ENCODE results near the gene TAAR1.
"Not testable (repeated sequence)": the region's sequence is repeated elsewhere in the genome, so short reads cannot be mapped to it uniquely, and the experiment has no call there.

TAAR1 gene

GRCh38 chr6:132684272-132684671 is 25.3 kb upstream of the TAAR1 start:
- no peak overlapping the region for H3K9ac ChIP-seq (ENCODE audit: low read length)

GRCh38 chr6:132683543-132683942 is 24.6 kb upstream of the TAAR1 start:
- H3K4me3 ChIP-seq (ENCODE audit: low read length) = no peak overlapping the region
- H3K36me3 ChIP-seq (ENCODE audit: control insufficient read depth, insufficient read depth, low read length, severe bottlenecking) = no peaks in the 10 kb centered on the region
- H3K9ac ChIP-seq (ENCODE audit: low read length) = no peak overlapping the region
- H3K4me1 ChIP-seq (ENCODE audit: control insufficient read depth, insufficient read depth, low read length) = no peaks in the 10 kb centered on the region
- H3K9me3 ChIP-seq (ENCODE audit: control insufficient read depth, low read length) = no peaks in the 10 kb centered on the region
- H3K27me3 ChIP-seq (replicated peaks; ENCODE audit: control insufficient read depth, insufficient read depth, low read length) = no peaks in the 10 kb centered on the region
- DNase-seq (ENCODE audit: low read depth) = peak; percentile 58

More at GRCh38 chr6:132684272-132684671, 25.3 kb upstream of the TAAR1 start:
- no peak for DNase-seq (ENCODE audit: low read depth)
- no peaks in the 10 kb centered on the region for H3K9me3 ChIP-seq (ENCODE audit: control insufficient read depth, low read length)
- H3K4me3 ChIP-seq (ENCODE audit: low read length) = no peak overlapping the region
- H3K4me1 ChIP-seq (ENCODE audit: control insufficient read depth, insufficient read depth, low read length) = no peaks in the 10 kb centered on the region
- H3K36me3 ChIP-seq (ENCODE audit: control insufficient read depth, insufficient read depth, low read length, severe bottlenecking) = no peaks in the 10 kb centered on the region
- H3K27me3 ChIP-seq (replicated peaks; ENCODE audit: control insufficient read depth, insufficient read depth, low read length) = no peaks in the 10 kb centered on the region

- H3K36me3 ChIP-seq (ENCODE audit: control insufficient read depth, insufficient read depth, low read length, severe bottlenecking); H3K4me3 ChIP-seq (ENCODE audit: low read length); H3K27me3 ChIP-seq (replicated peaks; ENCODE audit: control insufficient read depth, insufficient read depth, low read length); H3K4me1 ChIP-seq (ENCODE audit: control insufficient read depth, insufficient read depth, low read length); H3K9ac ChIP-seq (ENCODE audit: low read length); H3K9me3 ChIP-seq (ENCODE audit: control insufficient read depth, low read length): not testable (repeated sequence)
- DNase-seq (ENCODE audit: low read depth) = peak; percentile 15
These were observed 20.1 kb upstream of the TAAR1 start for GRCh38 chr6:132679094-132679493.

GRCh38 chr6:132675749-132676148 is 16.8 kb upstream of the TAAR1 start:
- H3K27me3 ChIP-seq (replicated peaks; ENCODE audit: control insufficient read depth, insufficient read depth, low read length) = no peaks in the 10 kb centered on the region
- H3K9ac ChIP-seq (ENCODE audit: low read length) = no peak overlapping the region
- no peaks in the 10 kb centered on the region for H3K36me3 ChIP-seq (ENCODE audit: control insufficient read depth, insufficient read depth, low read length, severe bottlenecking)
- no peak overlapping the region for H3K4me3 ChIP-seq (ENCODE audit: low read length)
- no peak for DNase-seq (ENCODE audit: low read depth)
- H3K9me3 ChIP-seq (ENCODE audit: control insufficient read depth, low read length) = no peaks in the 10 kb centered on the region
- no peaks in the 10 kb centered on the region for H3K4me1 ChIP-seq (ENCODE audit: control insufficient read depth, insufficient read depth, low read length)

- Histone ChIP-seq H3K36me3 (ENCODE audit: control insufficient read depth, insufficient read depth, low read length, severe bottlenecking) (no peaks in the 10 kb centered on the region), H3K9me3 (ENCODE audit: control insufficient read depth, low read length) (no peaks in the 10 kb centered on the region), H3K27me3 (replicated peaks; ENCODE audit: control insufficient read depth, insufficient read depth, low read length) (no peaks in the 10 kb centered on the region), H3K4me3 (ENCODE audit: low read length) (no peak overlapping the region), H3K4me1 (ENCODE audit: control insufficient read depth, insufficient read depth, low read length) (no peaks in the 10 kb centered on the region), H3K9ac (ENCODE audit: low read length) (no peak overlapping the region)
- DNase-seq (ENCODE audit: low read depth) = no peak
These were observed 16.0 kb upstream of the TAAR1 start for GRCh38 chr6:132675002-132675401.

DNA sequence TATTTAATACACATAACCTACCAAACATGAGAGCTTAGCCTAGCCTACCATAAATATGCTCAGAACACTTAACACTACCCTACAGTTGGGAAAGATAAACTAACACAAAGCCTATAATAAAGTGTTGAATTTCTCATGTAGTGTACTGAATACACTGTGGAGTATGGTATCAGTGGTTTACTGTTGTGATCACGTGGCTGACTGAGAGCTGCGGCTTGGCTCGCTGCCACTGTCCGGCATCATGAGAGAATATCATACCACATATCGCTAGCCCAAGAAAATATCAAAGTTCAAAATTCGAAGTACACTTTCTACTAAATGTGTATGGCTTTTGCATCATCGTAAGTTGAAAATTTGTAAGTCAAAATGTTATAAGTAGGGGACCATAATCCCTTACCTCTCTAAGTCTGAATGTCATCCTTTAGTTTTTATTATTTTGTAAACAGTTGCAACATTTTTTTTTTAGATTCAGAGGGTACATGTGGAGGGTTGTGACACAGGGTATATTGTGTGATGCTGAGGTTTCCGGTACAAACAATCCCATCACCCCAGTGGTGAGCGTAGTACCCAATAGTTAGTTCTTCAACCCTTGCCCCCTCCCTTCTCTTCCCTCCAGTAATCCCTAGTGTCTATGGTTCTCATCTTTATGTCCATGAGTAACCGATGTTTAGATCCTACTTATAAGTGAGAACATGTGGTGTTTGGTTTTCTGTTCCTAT is 14.6 kb upstream of the TAAR1 start:
- no peak overlapping the region for H3K4me3 ChIP-seq (ENCODE audit: low read length)
- H3K4me1 ChIP-seq (ENCODE audit: control insufficient read depth, insufficient read depth, low read length) = no peaks in the 10 kb centered on the region
- no peak overlapping the region for H3K9ac ChIP-seq (ENCODE audit: low read length)
- no peaks in the 10 kb centered on the region for H3K9me3 ChIP-seq (ENCODE audit: control insufficient read depth, low read length)
- no peaks in the 10 kb centered on the region for H3K27me3 ChIP-seq (replicated peaks; ENCODE audit: control insufficient read depth, insufficient read depth, low read length)
- no peaks in the 10 kb centered on the region for H3K36me3 ChIP-seq (ENCODE audit: control insufficient read depth, insufficient read depth, low read length, severe bottlenecking)
- no peak for DNase-seq (ENCODE audit: low read depth)

GRCh38 chr6:132671295-132671694 is 12.3 kb upstream of the TAAR1 start:
- Histone ChIP-seq H3K27me3 (replicated peaks; ENCODE audit: control insufficient read depth, insufficient read depth, low read length) (no peaks in the 10 kb centered on the region), H3K4me1 (ENCODE audit: control insufficient read depth, insufficient read depth, low read length) (no peaks in the 10 kb centered on the region), H3K36me3 (ENCODE audit: control insufficient read depth, insufficient read depth, low read length, severe bottlenecking) (no peaks in the 10 kb centered on the region), H3K4me3 (ENCODE audit: low read length) (no peak overlapping the region), H3K9me3 (ENCODE audit: control insufficient read depth, low read length) (no peaks in the 10 kb centered on the region), H3K9ac (ENCODE audit: low read length) (no peak overlapping the region)
- DNase-seq (ENCODE audit: low read depth) = no peak

DNA sequence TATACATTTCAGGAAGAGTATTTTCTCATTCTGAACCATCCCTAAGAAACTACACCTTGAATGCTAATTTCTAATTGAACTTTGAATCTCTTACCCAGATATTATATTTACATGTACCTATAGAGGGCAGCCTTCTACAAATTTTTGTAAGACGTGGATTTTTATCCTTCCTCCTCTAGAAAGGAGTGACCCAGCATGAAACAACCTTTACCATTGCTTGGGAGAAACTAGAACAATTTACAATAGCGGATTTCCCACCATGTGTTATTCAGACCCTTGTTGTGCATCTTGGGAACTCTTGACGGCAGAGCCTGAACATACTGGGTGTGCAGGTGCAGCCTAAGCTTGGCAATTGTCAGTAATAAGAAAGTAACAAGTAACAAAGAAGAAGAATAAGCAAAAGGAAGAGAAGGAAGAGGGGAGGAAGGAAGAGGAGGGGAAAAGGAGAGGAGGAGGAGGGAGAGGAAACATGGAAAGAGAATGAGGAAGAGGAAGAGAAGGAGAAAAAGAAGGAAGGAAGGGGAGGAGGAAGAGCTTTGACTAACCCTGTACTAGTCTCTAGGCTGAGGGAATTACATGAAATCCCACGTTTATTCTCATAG is 10.8 kb upstream of the TAAR1 start:
- H3K27me3 ChIP-seq (replicated peaks; ENCODE audit: control insufficient read depth, insufficient read depth, low read length) = no peaks in the 10 kb centered on the region
- H3K9me3 ChIP-seq (ENCODE audit: control insufficient read depth, low read length) = peaks cover 6% of the 10 kb centered on the region
- H3K9ac ChIP-seq (ENCODE audit: low read length) = no peak overlapping the region
- H3K4me3 ChIP-seq (ENCODE audit: low read length) = no peak overlapping the region
- peak; percentile 89 for DNase-seq (ENCODE audit: low read depth)
- H3K4me1 ChIP-seq (ENCODE audit: control insufficient read depth, insufficient read depth, low read length) = no peaks in the 10 kb centered on the region
- H3K36me3 ChIP-seq (ENCODE audit: control insufficient read depth, insufficient read depth, low read length, severe bottlenecking) = no peaks in the 10 kb centered on the region

GRCh38 chr6:132666118-132666517 is 7.1 kb upstream of the TAAR1 start:
- no peaks in the 10 kb centered on the region for H3K27me3 ChIP-seq (replicated peaks; ENCODE audit: control insufficient read depth, insufficient read depth, low read length)
- no peaks in the 10 kb centered on the region for H3K4me1 ChIP-seq (ENCODE audit: control insufficient read depth, insufficient read depth, low read length)
- DNase-seq (ENCODE audit: low read depth) = no peak
- H3K36me3 ChIP-seq (ENCODE audit: control insufficient read depth, insufficient read depth, low read length, severe bottlenecking) = no peaks in the 10 kb centered on the region
- H3K4me3 ChIP-seq (ENCODE audit: low read length) = no peak overlapping the region
- H3K9me3 ChIP-seq (ENCODE audit: control insufficient read depth, low read length) = peaks cover 11% of the 10 kb centered on the region
- no peak overlapping the region for H3K9ac ChIP-seq (ENCODE audit: low read length)

DNA sequence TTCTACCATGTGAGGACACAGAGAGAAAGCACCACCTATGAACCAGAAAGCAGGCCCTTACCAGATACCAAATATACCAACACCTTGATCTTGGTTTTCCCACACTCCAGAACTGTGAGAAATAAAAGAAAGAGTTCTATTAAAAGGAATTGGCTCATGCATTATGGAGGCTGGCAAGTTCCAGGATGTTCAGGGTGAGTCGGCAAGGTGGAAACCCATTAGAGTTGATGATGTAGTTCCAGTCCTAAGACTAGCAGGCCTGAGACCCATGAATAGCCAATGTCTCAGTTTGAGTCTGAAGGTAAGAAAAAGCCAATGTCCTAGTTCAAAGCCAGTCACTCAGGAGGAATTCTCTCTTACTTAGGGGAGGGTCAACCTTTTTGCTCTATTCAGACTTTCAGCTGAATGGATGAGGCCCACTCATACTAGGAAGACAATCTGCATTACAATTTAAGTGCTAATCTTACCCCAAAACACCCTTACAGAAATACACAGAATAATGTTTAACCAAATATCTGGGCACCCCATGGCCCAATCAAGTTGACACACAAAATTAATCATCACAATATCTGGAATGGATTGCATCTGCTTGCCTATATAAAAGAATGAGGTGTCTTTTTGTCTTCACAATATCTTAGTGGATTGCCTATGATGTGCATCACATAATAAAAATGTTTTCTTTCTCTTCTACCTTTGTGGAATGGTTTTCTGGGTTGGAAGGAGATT is 5.5 kb upstream of the TAAR1 start:
- H3K27me3 ChIP-seq (replicated peaks; ENCODE audit: control insufficient read depth, insufficient read depth, low read length) = no peaks in the 10 kb centered on the region
- H3K9me3 ChIP-seq (ENCODE audit: control insufficient read depth, low read length) = peaks cover 11% of the 10 kb centered on the region
- no peak overlapping the region for H3K9ac ChIP-seq (ENCODE audit: low read length)
- H3K4me3 ChIP-seq (ENCODE audit: low read length) = no peak overlapping the region
- no peak for DNase-seq (ENCODE audit: low read depth)
- H3K36me3 ChIP-seq (ENCODE audit: control insufficient read depth, insufficient read depth, low read length, severe bottlenecking) = no peaks in the 10 kb centered on the region
- no peaks in the 10 kb centered on the region for H3K4me1 ChIP-seq (ENCODE audit: control insufficient read depth, insufficient read depth, low read length)

- H3K9me3 ChIP-seq (ENCODE audit: control insufficient read depth, low read length) = peaks cover 11% of the 10 kb centered on the region
- DNase-seq (ENCODE audit: low read depth) = no peak
- H3K36me3 ChIP-seq (ENCODE audit: control insufficient read depth, insufficient read depth, low read length, severe bottlenecking) = no peaks in the 10 kb centered on the region
- no peaks in the 10 kb centered on the region for H3K27me3 ChIP-seq (replicated peaks; ENCODE audit: control insufficient read depth, insufficient read depth, low read length)
- no peaks in the 10 kb centered on the region for H3K4me1 ChIP-seq (ENCODE audit: control insufficient read depth, insufficient read depth, low read length)
- no peak overlapping the region for H3K4me3 ChIP-seq (ENCODE audit: low read length)
- no peak overlapping the region for H3K9ac ChIP-seq (ENCODE audit: low read length)
These were observed 4.7 kb upstream of the TAAR1 start for GRCh38 chr6:132663661-132664060.

All from adipocyte (in vitro differentiated cells).